ENCODE data around the gene SSC5D. TPM values are rescaled to one million over a fixed set of nuclear protein-coding genes. Genes with fewer than 3 reads are reported as not detected.
A peak's percentile ranks its signal among the peaks of the same experiment; 100 is the strongest.

Gene SSC5D
- total and polyA plus RNA-seq, 10 of the 15 experiments (the other 5 are each of a cell fraction or from before 2014, with no cell fraction given), result 0.03 to 0.13 (median 0.05) TPM; not detected in 4

GRCh38 chr19:55503502-55504251 lies 15.4 kb downstream of the SSC5D start (continued):
- TF ChIP-seq USF1 (IDR thresholded peaks at IDR 0.05; ENCODE audit: borderline replicate concordance, extremely low read length, insufficient read depth, low read depth, low read length) (peak; percentile 75), SPI1 (IDR thresholded peaks at IDR 0.05; ENCODE audit: borderline replicate concordance, insufficient read depth, low read depth, low read length) (no peak), CTCF (IDR thresholded peaks at IDR 0.05 in 2 of 3, conservative IDR thresholded peaks at IDR 0.05 in 1 of 3; ENCODE audit: control insufficient read depth in 2 of 3, extremely low read depth in 1 of 3, insufficient read depth in 1 of 3, low read depth in 3 of 3, low read length in 3 of 3) (peak; percentile 94 to 99 (median 95)), IKZF2 (IDR thresholded peaks at IDR 0.05) (peak; percentile 23 to 31; a peak in 2 of 4 replicates), NFXL1 (IDR thresholded peaks at IDR 0.05; ENCODE audit: borderline replicate concordance) (no peak), JUNB (IDR thresholded peaks at IDR 0.05) (no peak), FOS (IDR thresholded peaks at IDR 0.05; ENCODE audit: borderline replicate concordance, extremely low read depth, insufficient read length) (no peak), ZBED1 (IDR thresholded peaks at IDR 0.05; ENCODE audit: borderline replicate concordance) (no peak), POU2F2 (IDR thresholded peaks at IDR 0.05; ENCODE audit: borderline replicate concordance, low read depth, low read length) (0 out of 3 replicates have a peak, but pooled peaks have one; percentile 33), ASH2L (IDR thresholded peaks at IDR 0.05; ENCODE audit: borderline replicate concordance, low read depth) (no peak), EP300 (IDR thresholded peaks at IDR 0.05; ENCODE audit: borderline replicate concordance in 1 of 2, control insufficient read depth in 1 of 2, low read depth in 2 of 2, low read length in 2 of 2) (no peak), ZNF384 (IDR thresholded peaks at IDR 0.05; ENCODE audit: borderline replicate concordance, low read depth, low read length) (peak; percentile 86), RBBP5 (conservative IDR thresholded peaks at IDR 0.05) (no peak), EED (IDR thresholded peaks at IDR 0.05; ENCODE audit: low read depth) (peak; percentile 48), ZNF217 (IDR thresholded peaks at IDR 0.05) (no peak), NFYA (IDR thresholded peaks at IDR 0.05; ENCODE audit: borderline replicate concordance, low read depth, low read length) (no peak), CHD4 (IDR thresholded peaks at IDR 0.05) (no peak), PAX8 (IDR thresholded peaks at IDR 0.05) (no peak), PRDM15 (CRISPR knock-in tag; IDR thresholded peaks at IDR 0.05) (no peak), TAF1 (IDR thresholded peaks at IDR 0.05; ENCODE audit: borderline replicate concordance, low read depth, low read length) (0 out of 2 replicates have a peak, but pooled peaks have one; percentile 25), MAX (IDR thresholded peaks at IDR 0.05; ENCODE audit: low read depth, low read length) (peak; percentile 53; the same call in 1 of the 2 replicates), SIN3A (IDR thresholded peaks at IDR 0.05; ENCODE audit: low read depth, low read length) (no peak), SMAD5 (IDR thresholded peaks at IDR 0.05; ENCODE audit: low read depth) (no peak), POLR2AphosphoS2 (IDR thresholded peaks at IDR 0.05; ENCODE audit: low read depth, low read length) (no peak)

Measured in GM12878 (cell line).